Epithelial cell of proximal tubule (primary cell): ENCODE results near the gene BPIFB6. TPM values are rescaled to one million over a fixed set of nuclear protein-coding genes. Genes with fewer than 3 reads are reported as not detected.

Source experiments
- DNase-seq: peaks from one replicate; pipeline ENCODE4 v3.0.0-alpha.2; 2011; ENCODE audit warnings: low read depth
- H3K4me3 ChIP-seq: 2 replicates; pipeline ENCODE4 v1.5.1; 2011; ENCODE audit warnings: low read depth, mild to moderate bottlenecking, low read length
- total RNA-seq: library from RNA; depleted of rRNA; stranded (reverse); fragments of >200 nt; gene quantifications from 2 replicates; pipeline ENCODE4 v1.2.3, GENCODE V29; 2015
- TF ChIP-seq, protein P1 (sequence below): conservative IDR thresholded peaks from 2 replicates; pipeline ENCODE4 v1.5.1; 2012; ENCODE audit warnings: low read depth, mild to moderate bottlenecking, low read length

The BPIFB6 gene
- total RNA-seq, 1 donor from 2014 or later, result not detected

GRCh38 chr20:33012327-33013189 is 18.9 kb upstream of the BPIFB6 start:
- DNase-seq, result no peak
- TF ChIP-seq, protein P1, sequence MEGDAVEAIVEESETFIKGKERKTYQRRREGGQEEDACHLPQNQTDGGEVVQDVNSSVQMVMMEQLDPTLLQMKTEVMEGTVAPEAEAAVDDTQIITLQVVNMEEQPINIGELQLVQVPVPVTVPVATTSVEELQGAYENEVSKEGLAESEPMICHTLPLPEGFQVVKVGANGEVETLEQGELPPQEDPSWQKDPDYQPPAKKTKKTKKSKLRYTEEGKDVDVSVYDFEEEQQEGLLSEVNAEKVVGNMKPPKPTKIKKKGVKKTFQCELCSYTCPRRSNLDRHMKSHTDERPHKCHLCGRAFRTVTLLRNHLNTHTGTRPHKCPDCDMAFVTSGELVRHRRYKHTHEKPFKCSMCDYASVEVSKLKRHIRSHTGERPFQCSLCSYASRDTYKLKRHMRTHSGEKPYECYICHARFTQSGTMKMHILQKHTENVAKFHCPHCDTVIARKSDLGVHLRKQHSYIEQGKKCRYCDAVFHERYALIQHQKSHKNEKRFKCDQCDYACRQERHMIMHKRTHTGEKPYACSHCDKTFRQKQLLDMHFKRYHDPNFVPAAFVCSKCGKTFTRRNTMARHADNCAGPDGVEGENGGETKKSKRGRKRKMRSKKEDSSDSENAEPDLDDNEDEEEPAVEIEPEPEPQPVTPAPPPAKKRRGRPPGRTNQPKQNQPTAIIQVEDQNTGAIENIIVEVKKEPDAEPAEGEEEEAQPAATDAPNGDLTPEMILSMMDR, result no peak
- no peak overlapping the region for H3K4me3 ChIP-seq

DNA sequence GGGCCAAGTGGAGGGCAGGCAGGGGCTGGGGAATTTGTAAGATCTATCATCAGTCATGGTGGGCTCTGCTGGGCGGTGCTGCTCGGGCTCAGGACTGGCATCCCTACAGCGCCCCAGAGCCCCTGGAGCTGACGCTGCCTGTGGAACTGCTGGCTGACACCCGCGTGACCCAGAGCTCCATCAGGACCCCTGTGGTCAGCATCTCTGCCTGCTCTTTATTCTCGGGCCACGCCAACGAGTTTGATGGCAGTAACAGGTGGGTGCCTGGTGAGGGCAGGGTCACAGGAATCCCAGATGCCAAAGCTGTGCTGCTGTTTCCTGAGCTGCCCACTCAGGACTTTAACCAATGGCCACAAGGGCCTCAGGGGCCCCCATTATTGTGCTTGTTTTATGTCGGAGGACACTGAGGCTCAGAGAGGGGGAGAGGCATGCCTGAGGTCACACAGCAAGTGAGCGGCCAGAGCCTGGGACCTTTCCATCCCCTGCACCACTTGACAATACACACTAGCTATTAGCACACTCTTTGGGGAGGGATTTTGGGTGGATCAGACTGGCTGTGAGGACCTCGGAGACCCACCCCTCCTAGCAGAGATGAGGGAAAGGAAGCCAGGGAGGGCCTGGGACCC is 17.6 kb upstream of the BPIFB6 start:
- H3K4me3 ChIP-seq, result no peak overlapping the region
- TF ChIP-seq, protein P1, result no peak
- no peak for DNase-seq

GRCh38 chr20:33014336-33015113 is 16.9 kb upstream of the BPIFB6 start:
- no peak overlapping the region for H3K4me3 ChIP-seq
- TF ChIP-seq, protein P1, result no peak
- DNase-seq, result no peak

GRCh38 chr20:33015114-33015484 is 16.3 kb upstream of the BPIFB6 start:
- H3K4me3 ChIP-seq, result no peak overlapping the region
- DNase-seq, result no peak
- TF ChIP-seq, protein P1, result no peak

- TF ChIP-seq, protein P1, result no peak
- H3K4me3 ChIP-seq, result no peak overlapping the region
- DNase-seq, result no peak
Measured at GRCh38 chr20:33015700-33016580, 15.5 kb upstream of the BPIFB6 start.

GRCh38 chr20:33016581-33017109 is 14.8 kb upstream of the BPIFB6 start:
- TF ChIP-seq, protein P1, result no peak
- H3K4me3 ChIP-seq, result no peak overlapping the region
- DNase-seq, result no peak
